Urinary bladder (tissue), 4 donors: Measurements from ENCODE around the gene LILRA2. TPM values are rescaled to one million over a fixed set of nuclear protein-coding genes. Genes with fewer than 3 reads are reported as not detected.
"Not testable (repeated sequence)": the region's sequence is repeated elsewhere in the genome, so short reads cannot be mapped to it uniquely, and the experiment has no call there.

Experiments used
- DNase-seq: peaks from one replicate; pipeline ENCODE4 v3.0.0-alpha.2; 2015; ENCODE audit errors: extremely low spot score
- H3K27ac ChIP-seq: one replicate; pipeline ENCODE4 v1.5.1; 2013; ENCODE audit warnings: low read depth, mild to moderate bottlenecking, moderate library complexity
- H3K36me3 ChIP-seq: one replicate; pipeline ENCODE4 v1.6.1; 2013; ENCODE audit warnings: mild to moderate bottlenecking, moderate library complexity; ENCODE audit not compliant: insufficient read depth
- H3K4me1 ChIP-seq: one replicate; pipeline ENCODE4 v1.6.1; 2013; ENCODE audit warnings: mild to moderate bottlenecking, moderate library complexity; ENCODE audit not compliant: insufficient read depth
- H3K4me3 ChIP-seq: one replicate; pipeline ENCODE4 v1.5.1; 2013; ENCODE audit warnings: low read depth, low read length
- WGBS: extraction: QIAGEN DNeasy Blood & Tissue Kit; methylation state at CpG from one replicate; pipeline ENCODE4 v1.1.7; 2013; 5-methylcytosine and 5-hydroxymethylcytosine counted together
- polyA plus RNA-seq: library from polyadenylated mRNA; stranded (reverse); fragments of 200-250 nt; gene quantifications from one replicate; pipeline ENCODE4 v1.2.3, GENCODE V29; 2013
- total RNA-seq: library from RNA; depleted of rRNA; stranded (reverse); fragments of >200 nt; gene quantifications from one replicate; pipeline ENCODE4 v1.2.3, GENCODE V29; 2014
- donor health status: healthy with polysubstance abuse.
- donor health status: healthy.

The LILRA2 gene
- total and polyA plus RNA-seq, 2 donors = 0.95 to 1.9 TPM

GRCh38 chr19:54608205-54608604 lies 34.6 kb downstream of the LILRA2 start:
- no peak for DNase-seq
- H3K4me1 ChIP-seq = no peaks in the 10 kb centered on the region
- no peak overlapping the region for H3K27ac ChIP-seq
- H3K36me3 ChIP-seq = no peaks in the 10 kb centered on the region
- WGBS = 77% methylated on average over 7 of the region's 7 CpGs
- no peak overlapping the region for H3K4me3 ChIP-seq

- no peak for DNase-seq
- Histone ChIP-seq H3K4me3 (no peak overlapping the region), H3K4me1 (no peaks in the 10 kb centered on the region), H3K27ac (no peak overlapping the region), H3K36me3 (no peaks in the 10 kb centered on the region)
- 87% methylated on average over 15 of the region's 15 CpGs for WGBS
Observed at GRCh38 chr19:54608792-54609191, 35.2 kb downstream of the LILRA2 start.

GRCh38 chr19:54609356-54609791 lies 35.8 kb downstream of the LILRA2 start:
- Histone ChIP-seq H3K27ac (no peak overlapping the region), H3K4me1 (no peaks in the 10 kb centered on the region), H3K4me3 (no peak overlapping the region), H3K36me3 (no peaks in the 10 kb centered on the region)
- no peak for DNase-seq
- WGBS = 86% methylated on average over 26 of the region's 26 CpGs

- 94% methylated on average over 1 of the region's 1 CpG for WGBS
- no peaks in the 10 kb centered on the region for H3K4me1 ChIP-seq
- H3K4me3 ChIP-seq = no peak overlapping the region
- no peak overlapping the region for H3K27ac ChIP-seq
- DNase-seq = no peak
- no peaks in the 10 kb centered on the region for H3K36me3 ChIP-seq
Observed at GRCh38 chr19:54612428-54612827, 38.8 kb downstream of the LILRA2 start.

GRCh38 chr19:54614726-54615125 lies 41.1 kb downstream of the LILRA2 start:
- no peak for DNase-seq

GRCh38 chr19:54616057-54616456 lies 42.5 kb downstream of the LILRA2 start:
- no peaks in the 10 kb centered on the region for H3K4me1 ChIP-seq
- 53% methylated on average over 3 of the region's 3 CpGs for WGBS
- H3K27ac ChIP-seq = no peak overlapping the region
- H3K4me3 ChIP-seq = no peak overlapping the region
- no peaks in the 10 kb centered on the region for H3K36me3 ChIP-seq
- no peak for DNase-seq

More at GRCh38 chr19:54614726-54615125, 41.1 kb downstream of the LILRA2 start:
- Histone ChIP-seq H3K27ac (no peak overlapping the region), H3K4me1 (no peaks in the 10 kb centered on the region), H3K4me3 (no peak overlapping the region), H3K36me3 (no peaks in the 10 kb centered on the region)
- 95% methylated on average over 1 of the region's 1 CpG for WGBS

- WGBS = 69% methylated on average over 5 of the region's 5 CpGs
- no peak overlapping the region for H3K27ac ChIP-seq
Observed at GRCh38 chr19:54616821-54617560, 43.4 kb downstream of the LILRA2 start.

GRCh38 chr19:54620464-54620863 lies 46.9 kb downstream of the LILRA2 start:
- H3K4me3 ChIP-seq = no peak overlapping the region
- WGBS = 73% methylated on average over 4 of the region's 4 CpGs
- H3K27ac ChIP-seq = no peak overlapping the region
- no peaks in the 10 kb centered on the region for H3K36me3 ChIP-seq
- no peaks in the 10 kb centered on the region for H3K4me1 ChIP-seq
- DNase-seq = no peak

More at GRCh38 chr19:54616821-54617560, 43.4 kb downstream of the LILRA2 start:
- Histone ChIP-seq H3K4me1 (no peaks in the 10 kb centered on the region), H3K36me3 (no peaks in the 10 kb centered on the region), H3K4me3 (no peak overlapping the region)
- DNase-seq = no peak

GRCh38 chr19:54622431-54622830 lies 48.8 kb downstream of the LILRA2 start:
- H3K4me1 ChIP-seq = no peaks in the 10 kb centered on the region
- WGBS = 60% methylated on average over 4 of the region's 4 CpGs
- no peak overlapping the region for H3K4me3 ChIP-seq
- no peak overlapping the region for H3K27ac ChIP-seq
- H3K36me3 ChIP-seq = no peaks in the 10 kb centered on the region
- no peak for DNase-seq

- WGBS = 73% methylated on average over 10 of the region's 10 CpGs
- not testable (repeated sequence) for H3K4me1 ChIP-seq, DNase-seq, H3K36me3 ChIP-seq, H3K27ac ChIP-seq, H3K4me3 ChIP-seq
Observed at GRCh38 chr19:54624234-54624633, 50.6 kb downstream of the LILRA2 start.

GRCh38 chr19:54624934-54625730 lies 51.5 kb downstream of the LILRA2 start:
- H3K27ac ChIP-seq, H3K4me1 ChIP-seq, DNase-seq, H3K36me3 ChIP-seq, H3K4me3 ChIP-seq: not testable (repeated sequence)
- 74% methylated on average over 14 of the region's 15 CpGs for WGBS

- Histone ChIP-seq H3K36me3 (no peaks in the 10 kb centered on the region), H3K4me1 (no peaks in the 10 kb centered on the region), H3K27ac (no peak overlapping the region), H3K4me3 (no peak overlapping the region)
- no peak for DNase-seq
- 78% methylated on average over 8 of the region's 8 CpGs for WGBS
Observed at GRCh38 chr19:54626757-54627156, 53.2 kb downstream of the LILRA2 start.

GRCh38 chr19:54627912-54628311 lies 54.3 kb downstream of the LILRA2 start:
- H3K4me1 ChIP-seq, H3K4me3 ChIP-seq, H3K27ac ChIP-seq, H3K36me3 ChIP-seq: not testable (repeated sequence)
- peak; percentile 14 for DNase-seq
- WGBS = 57% methylated on average over 4 of the region's 4 CpGs

- not testable (repeated sequence) for H3K27ac ChIP-seq, H3K36me3 ChIP-seq, H3K4me1 ChIP-seq, H3K4me3 ChIP-seq, DNase-seq
- 70% methylated on average over 9 of the region's 9 CpGs for WGBS
Observed at GRCh38 chr19:54630262-54630661, 56.7 kb downstream of the LILRA2 start, which contains the start of gene LILRB1. Gene LILRB1 (plus strand): TSS chr19:54630484. CDS start chr19:54631074, 590 bp downstream.
